ENCODE measurements around the gene INPP5E.
"Not testable (repeated sequence)": the region's sequence is repeated elsewhere in the genome, so short reads cannot be mapped to it uniquely, and the experiment has no call there.

INPP5E gene

GRCh38 chr9:136409557-136410455, 29.8 kb downstream of the INPP5E start:
- H3K9me3 ChIP-seq (ENCODE audit: control insufficient read depth, insufficient read depth, low read depth, low read length) = no peaks in the 10 kb centered on the region
- H3K4me1 ChIP-seq (ENCODE audit: control insufficient read depth, insufficient read depth, low read length) = peaks cover 9% of the 10 kb centered on the region; the same call in 1 of the 2 replicates
- peak overlapping the region; percentile 93 for H3K9ac ChIP-seq (ENCODE audit: low read length)
- no peaks in the 10 kb centered on the region for H3K27me3 ChIP-seq (ENCODE audit: control insufficient read depth, insufficient read depth, low read length)
- H3K4me3 ChIP-seq (ENCODE audit: low read depth, low read length) = peak overlapping the region; percentile 100
- peaks cover 65% of the 10 kb centered on the region for H3K36me3 ChIP-seq (ENCODE audit: control insufficient read depth, insufficient read depth, low read length)
- peak overlapping the region; percentile 86; the same call in 1 of the 2 replicates for H3K27ac ChIP-seq (ENCODE audit: low read depth, low read length)

DNA sequence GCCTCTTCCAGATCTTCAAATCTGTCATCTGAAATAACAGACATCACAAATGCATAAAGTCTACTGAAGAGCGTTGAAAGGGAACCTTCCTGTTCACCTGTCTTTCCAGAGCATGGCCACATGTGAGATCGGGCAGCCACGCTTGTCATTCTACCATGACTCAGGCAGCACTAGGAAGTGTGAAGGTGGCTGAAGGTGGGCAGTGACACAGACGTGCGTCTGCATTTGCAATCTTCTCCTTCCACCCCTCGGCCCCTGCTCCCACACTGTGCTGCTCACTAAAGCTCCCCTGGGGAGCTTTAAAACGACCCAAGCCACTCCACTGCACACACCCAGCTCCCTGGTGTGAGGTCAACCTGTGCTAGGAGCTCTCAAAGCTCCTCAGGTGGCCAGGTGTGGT, 31.7 kb downstream of the INPP5E start:
- Histone ChIP-seq H3K27me3 (ENCODE audit: control insufficient read depth, insufficient read depth, low read length) (no peaks in the 10 kb centered on the region), H3K4me1 (ENCODE audit: control insufficient read depth, insufficient read depth, low read length) (peaks cover 9% of the 10 kb centered on the region; the same call in 1 of the 2 replicates), H3K9ac (ENCODE audit: low read length) (no peak overlapping the region), H3K9me3 (ENCODE audit: control insufficient read depth, insufficient read depth, low read depth, low read length) (no peaks in the 10 kb centered on the region), H3K27ac (ENCODE audit: low read depth, low read length) (no peak overlapping the region; the same call in 1 of the 2 replicates), H3K36me3 (ENCODE audit: control insufficient read depth, insufficient read depth, low read length) (peaks cover 60% of the 10 kb centered on the region), H3K4me3 (ENCODE audit: low read depth, low read length) (no peak overlapping the region)

DNA sequence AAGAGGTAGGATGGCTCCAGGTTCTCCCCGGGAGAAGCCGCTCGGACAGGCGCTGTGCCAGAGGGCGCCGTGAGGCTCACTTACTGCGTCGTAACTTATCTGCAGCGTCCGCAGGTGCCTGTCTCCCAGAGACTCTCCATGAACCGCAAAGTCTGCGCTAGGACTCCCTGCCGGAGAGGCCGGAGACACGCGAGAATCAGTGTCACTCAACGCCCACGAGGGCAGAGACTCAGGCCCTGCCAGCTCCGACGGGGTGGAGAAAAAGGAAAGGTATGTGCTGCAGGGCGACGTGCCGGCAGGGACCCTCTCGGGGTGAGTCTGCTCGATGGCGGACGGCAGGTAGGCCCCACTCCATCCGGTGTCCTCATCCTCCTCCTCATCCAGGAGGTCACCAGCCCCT, 32.6 kb downstream of the INPP5E start:
- not testable (repeated sequence) for H3K4me3 ChIP-seq (ENCODE audit: low read depth, low read length); H3K4me1 ChIP-seq (ENCODE audit: control insufficient read depth, insufficient read depth, low read length); H3K27me3 ChIP-seq (ENCODE audit: control insufficient read depth, insufficient read depth, low read length); H3K9ac ChIP-seq (ENCODE audit: low read length); H3K9me3 ChIP-seq (ENCODE audit: control insufficient read depth, insufficient read depth, low read depth, low read length); H3K27ac ChIP-seq (ENCODE audit: low read depth, low read length)
- peaks cover 60% of the 10 kb centered on the region for H3K36me3 ChIP-seq (ENCODE audit: control insufficient read depth, insufficient read depth, low read length)

DNA sequence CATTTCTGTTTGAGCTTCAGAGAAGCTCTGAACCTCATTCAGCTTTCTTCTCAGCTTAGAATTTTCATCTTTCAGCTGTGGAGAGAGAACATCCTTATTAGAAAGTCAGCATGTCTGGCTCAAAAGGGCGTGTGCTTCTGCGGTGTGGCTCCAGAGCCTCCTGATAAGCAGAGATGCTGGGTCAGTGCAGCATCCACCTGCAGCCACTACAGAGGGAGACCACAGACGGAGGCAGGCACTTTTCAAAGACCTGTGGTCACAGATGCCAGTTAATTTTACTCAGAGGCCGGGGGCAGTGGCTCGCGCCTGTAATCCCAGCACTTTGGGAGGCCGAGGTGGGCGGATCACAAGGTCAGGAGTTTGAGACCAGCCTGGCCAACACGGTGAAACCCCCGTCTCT, 33.7 kb downstream of the INPP5E start:
- H3K27ac ChIP-seq (ENCODE audit: low read depth, low read length); H3K4me1 ChIP-seq (ENCODE audit: control insufficient read depth, insufficient read depth, low read length); H3K4me3 ChIP-seq (ENCODE audit: low read depth, low read length); H3K9me3 ChIP-seq (ENCODE audit: control insufficient read depth, insufficient read depth, low read depth, low read length); H3K27me3 ChIP-seq (ENCODE audit: control insufficient read depth, insufficient read depth, low read length); H3K9ac ChIP-seq (ENCODE audit: low read length): not testable (repeated sequence)
- H3K36me3 ChIP-seq (ENCODE audit: control insufficient read depth, insufficient read depth, low read length) = peaks cover 62% of the 10 kb centered on the region

GRCh38 chr9:136405481-136405880, 34.2 kb downstream of the INPP5E start:
- Histone ChIP-seq H3K9ac (ENCODE audit: low read length) (no peak overlapping the region), H3K36me3 (ENCODE audit: control insufficient read depth, insufficient read depth, low read length) (peaks cover 62% of the 10 kb centered on the region)

DNA sequence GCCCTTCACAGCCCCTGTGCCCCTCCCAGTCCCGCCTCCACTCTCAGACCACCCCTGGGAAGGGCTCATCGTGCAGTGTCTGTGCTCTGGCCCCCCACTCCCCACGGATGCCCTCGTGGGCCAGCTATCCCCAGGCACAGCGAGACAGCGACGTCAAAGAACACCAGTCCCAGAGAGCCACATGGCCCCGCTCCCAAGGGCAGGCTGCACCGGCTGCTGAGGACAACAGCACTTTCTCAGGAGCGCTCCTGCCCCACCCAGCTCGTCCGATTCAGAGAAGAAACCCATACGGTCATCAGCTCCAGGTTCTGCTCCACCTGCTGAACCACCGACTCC, 34.9 kb downstream of the INPP5E start:
- H3K9ac ChIP-seq (ENCODE audit: low read length) = no peak overlapping the region
- no peak overlapping the region for H3K4me3 ChIP-seq (ENCODE audit: low read depth, low read length)
- no peaks in the 10 kb centered on the region for H3K9me3 ChIP-seq (ENCODE audit: control insufficient read depth, insufficient read depth, low read depth, low read length)
- H3K27ac ChIP-seq (ENCODE audit: low read depth, low read length) = no peak overlapping the region
- H3K36me3 ChIP-seq (ENCODE audit: control insufficient read depth, insufficient read depth, low read length) = peaks cover 62% of the 10 kb centered on the region
- H3K4me1 ChIP-seq (ENCODE audit: control insufficient read depth, insufficient read depth, low read length) = peaks cover 11% of the 10 kb centered on the region; the same call in 1 of the 2 replicates
- no peaks in the 10 kb centered on the region for H3K27me3 ChIP-seq (ENCODE audit: control insufficient read depth, insufficient read depth, low read length)

More at GRCh38 chr9:136405481-136405880, 34.2 kb downstream of the INPP5E start:
- peaks cover 8% of the 10 kb centered on the region; the same call in 1 of the 2 replicates for H3K4me1 ChIP-seq (ENCODE audit: control insufficient read depth, insufficient read depth, low read length)
- H3K27me3 ChIP-seq (ENCODE audit: control insufficient read depth, insufficient read depth, low read length) = no peaks in the 10 kb centered on the region
- H3K4me3 ChIP-seq (ENCODE audit: low read depth, low read length) = no peak overlapping the region
- no peaks in the 10 kb centered on the region for H3K9me3 ChIP-seq (ENCODE audit: control insufficient read depth, insufficient read depth, low read depth, low read length)
- H3K27ac ChIP-seq (ENCODE audit: low read depth, low read length) = no peak overlapping the region

DNA sequence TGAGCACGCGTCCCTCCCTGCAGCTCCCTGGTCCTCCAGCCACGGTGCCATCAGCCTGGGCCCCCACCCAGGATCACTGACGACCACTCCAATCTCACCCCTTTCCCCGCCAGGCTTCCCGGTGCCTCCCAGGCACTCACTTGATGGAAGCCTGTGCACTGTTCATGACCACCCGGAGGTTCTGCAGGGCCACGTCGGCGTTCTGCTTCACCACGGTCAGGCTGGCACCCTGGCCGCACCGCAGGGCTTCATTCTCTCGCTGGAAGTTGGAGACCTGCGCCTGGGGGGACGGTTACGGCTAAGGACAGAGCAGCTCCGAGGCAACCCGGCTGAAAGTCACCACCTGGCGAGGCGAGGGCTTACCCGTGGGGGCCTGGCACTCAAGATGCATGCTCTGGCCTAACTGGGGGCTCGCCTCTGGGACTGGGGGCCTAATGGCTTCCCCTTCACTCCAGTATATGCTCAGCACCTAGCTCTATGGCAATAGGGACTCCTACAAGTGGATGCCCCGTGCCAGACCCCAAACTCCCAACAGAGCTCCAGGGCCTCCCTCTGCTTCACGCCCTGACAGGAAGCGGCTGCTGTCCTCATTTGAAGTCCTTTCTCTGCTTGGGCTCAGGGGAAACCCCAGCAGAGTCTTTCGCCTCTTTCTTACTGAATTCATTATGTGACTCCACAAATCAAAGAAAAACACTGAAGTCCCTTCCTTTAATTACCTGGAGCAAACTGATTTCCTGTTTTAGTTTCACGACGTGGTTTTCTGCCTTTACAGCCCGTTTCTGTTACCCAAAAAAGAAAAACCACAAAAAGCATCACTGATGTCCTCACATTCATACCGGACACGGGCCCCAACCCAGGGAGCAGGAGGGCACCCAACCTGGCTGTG, 35.5 kb downstream of the INPP5E start:
- H3K36me3 ChIP-seq (ENCODE audit: control insufficient read depth, insufficient read depth, low read length) = peaks cover 62% of the 10 kb centered on the region
- H3K4me3 ChIP-seq (ENCODE audit: low read depth, low read length) = no peak overlapping the region
- H3K27me3 ChIP-seq (ENCODE audit: control insufficient read depth, insufficient read depth, low read length) = no peaks in the 10 kb centered on the region
- H3K9me3 ChIP-seq (ENCODE audit: control insufficient read depth, insufficient read depth, low read depth, low read length) = no peaks in the 10 kb centered on the region
- H3K4me1 ChIP-seq (ENCODE audit: control insufficient read depth, insufficient read depth, low read length) = peaks cover 5% of the 10 kb centered on the region; the same call in 1 of the 2 replicates
- H3K9ac ChIP-seq (ENCODE audit: low read length) = no peak overlapping the region
- H3K27ac ChIP-seq (ENCODE audit: low read depth, low read length) = no peak overlapping the region

- no peak overlapping the region for H3K27ac ChIP-seq (ENCODE audit: low read depth, low read length)
- no peak overlapping the region for H3K4me3 ChIP-seq (ENCODE audit: low read depth, low read length)
- H3K9ac ChIP-seq (ENCODE audit: low read length) = no peak overlapping the region
- no peaks in the 10 kb centered on the region for H3K9me3 ChIP-seq (ENCODE audit: control insufficient read depth, insufficient read depth, low read depth, low read length)
- H3K27me3 ChIP-seq (ENCODE audit: control insufficient read depth, insufficient read depth, low read length) = no peaks in the 10 kb centered on the region
- H3K4me1 ChIP-seq (ENCODE audit: control insufficient read depth, insufficient read depth, low read length) = peaks cover 12% of the 10 kb centered on the region; the same call in 1 of the 2 replicates
- peaks cover 60% of the 10 kb centered on the region for H3K36me3 ChIP-seq (ENCODE audit: control insufficient read depth, insufficient read depth, low read length)
These were observed 36.1 kb downstream of the INPP5E start for GRCh38 chr9:136403538-136403914.

DNA sequence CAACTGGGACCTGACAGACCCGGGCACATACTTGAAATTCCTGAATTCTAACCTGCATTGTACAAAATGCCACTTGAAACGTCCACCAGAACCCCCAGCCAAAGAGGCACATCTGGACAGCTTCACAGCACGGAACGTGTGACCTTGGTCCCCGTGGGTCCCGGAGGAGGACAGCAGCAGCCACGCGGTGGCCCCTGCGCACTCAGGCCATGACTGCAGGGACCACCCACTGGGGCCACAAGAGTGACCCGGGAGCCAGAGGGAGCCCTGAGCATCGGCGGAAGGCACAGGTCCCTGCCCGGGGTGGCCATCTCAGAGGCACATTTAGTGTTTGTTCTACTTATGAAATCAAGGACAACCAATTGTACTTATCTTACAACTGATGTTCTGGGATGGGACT, 37.6 kb downstream of the INPP5E start:
- Histone ChIP-seq H3K27me3 (ENCODE audit: control insufficient read depth, insufficient read depth, low read length) (no peaks in the 10 kb centered on the region), H3K4me3 (ENCODE audit: low read depth, low read length) (no peak overlapping the region), H3K4me1 (ENCODE audit: control insufficient read depth, insufficient read depth, low read length) (peaks cover 12% of the 10 kb centered on the region; the same call in 1 of the 2 replicates), H3K9ac (ENCODE audit: low read length) (no peak overlapping the region), H3K27ac (ENCODE audit: low read depth, low read length) (no peak overlapping the region), H3K36me3 (ENCODE audit: control insufficient read depth, insufficient read depth, low read length) (peaks cover 60% of the 10 kb centered on the region), H3K9me3 (ENCODE audit: control insufficient read depth, insufficient read depth, low read depth, low read length) (no peaks in the 10 kb centered on the region)

DNA sequence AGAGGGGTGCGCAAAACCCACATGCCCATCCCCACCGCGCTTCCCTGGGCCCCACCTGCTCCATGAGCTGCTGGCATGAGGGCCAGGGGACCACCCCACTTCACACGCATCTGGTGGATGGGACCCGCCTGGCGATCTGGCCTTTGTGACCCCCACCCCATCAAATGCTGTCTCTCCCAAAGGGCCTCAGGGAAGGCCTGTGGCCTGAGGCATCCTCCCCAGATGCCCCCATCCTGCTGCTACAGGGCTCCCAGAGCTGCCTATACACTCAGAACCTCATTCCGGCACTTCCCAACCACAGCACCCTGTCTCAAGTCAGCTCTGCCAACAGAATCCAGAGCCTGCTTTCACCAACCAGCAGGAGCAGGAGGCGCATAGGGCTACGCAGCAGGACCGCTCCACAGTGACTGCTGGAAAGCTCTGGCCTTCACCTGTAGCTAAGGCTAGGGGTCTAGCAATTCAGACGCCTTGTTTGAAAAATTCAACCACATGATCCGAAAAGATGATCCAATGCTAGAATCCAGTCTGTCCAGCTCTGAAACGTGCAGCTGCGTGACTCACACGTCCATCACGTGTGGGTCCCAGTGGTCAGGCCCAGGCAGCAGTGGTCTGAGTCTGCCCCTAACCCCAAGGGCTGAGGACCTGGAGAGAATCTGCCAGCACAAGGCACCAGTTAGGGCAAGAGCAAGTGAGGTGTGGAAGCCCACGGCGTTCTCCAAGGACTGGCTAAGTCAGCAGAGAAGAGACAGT, 38.3 kb downstream of the INPP5E start:
- no peak overlapping the region for H3K4me3 ChIP-seq (ENCODE audit: low read depth, low read length)
- no peaks in the 10 kb centered on the region for H3K9me3 ChIP-seq (ENCODE audit: control insufficient read depth, insufficient read depth, low read depth, low read length)
- no peak overlapping the region for H3K27ac ChIP-seq (ENCODE audit: low read depth, low read length)
- H3K27me3 ChIP-seq (ENCODE audit: control insufficient read depth, insufficient read depth, low read length) = no peaks in the 10 kb centered on the region
- H3K4me1 ChIP-seq (ENCODE audit: control insufficient read depth, insufficient read depth, low read length) = peaks cover 12% of the 10 kb centered on the region; the same call in 1 of the 2 replicates
- no peak overlapping the region for H3K9ac ChIP-seq (ENCODE audit: low read length)
- peaks cover 63% of the 10 kb centered on the region for H3K36me3 ChIP-seq (ENCODE audit: control insufficient read depth, insufficient read depth, low read length)
